Activated T-cell treated with anti-CD3 and anti-CD28 coated beads, Interleukin-2, amount 50 U/mL, for 4 hours (primary cell): Measurements from ENCODE around the gene KCNAB1. TPM values are rescaled to one million over a fixed set of nuclear protein-coding genes. Genes with fewer than 3 reads are reported as not detected.
"Not testable (repeated sequence)": the region's sequence is repeated elsewhere in the genome, so short reads cannot be mapped to it uniquely, and the experiment has no call there.

Source experiments
- ATAC-seq, 2 donors: fragments of 200-7000 bp; cut with Tn5 transposase; one replicate each; pipeline ENCODE4 v1.10.0; 2021
- DNase-seq: peaks from one replicate; pipeline ENCODE4 v3.0.0-alpha.2; 2020
- H3K27me3 Mint-ChIP-seq: one replicate; pipeline ENCODE4 v1.8.0; 2021; ENCODE audit warnings: low read depth, mixed read lengths
- H3K36me3 Mint-ChIP-seq: one replicate; pipeline ENCODE4 v1.8.0; 2022; ENCODE audit warnings: mixed read lengths; ENCODE audit not compliant: insufficient read depth
- H3K4me1 Mint-ChIP-seq: one replicate; pipeline ENCODE4 v1.8.0; 2021; ENCODE audit warnings: low read depth, mixed read lengths
- H3K4me3 Mint-ChIP-seq: one replicate; pipeline ENCODE4 v1.8.0; 2021; ENCODE audit warnings: mild to moderate bottlenecking, moderate library complexity, mixed read lengths
- H3K9me3 Mint-ChIP-seq: one replicate; pipeline ENCODE4 v1.8.0; 2021; ENCODE audit warnings: mixed read lengths
- total RNA-seq, 3 donors: library from RNA; stranded (reverse); gene quantifications; one replicate each; pipeline ENCODE4 v1.2.1, GENCODE V29; 2021

Gene KCNAB1
- total RNA-seq, 3 donors from 2014 or later: not detected

DNA sequence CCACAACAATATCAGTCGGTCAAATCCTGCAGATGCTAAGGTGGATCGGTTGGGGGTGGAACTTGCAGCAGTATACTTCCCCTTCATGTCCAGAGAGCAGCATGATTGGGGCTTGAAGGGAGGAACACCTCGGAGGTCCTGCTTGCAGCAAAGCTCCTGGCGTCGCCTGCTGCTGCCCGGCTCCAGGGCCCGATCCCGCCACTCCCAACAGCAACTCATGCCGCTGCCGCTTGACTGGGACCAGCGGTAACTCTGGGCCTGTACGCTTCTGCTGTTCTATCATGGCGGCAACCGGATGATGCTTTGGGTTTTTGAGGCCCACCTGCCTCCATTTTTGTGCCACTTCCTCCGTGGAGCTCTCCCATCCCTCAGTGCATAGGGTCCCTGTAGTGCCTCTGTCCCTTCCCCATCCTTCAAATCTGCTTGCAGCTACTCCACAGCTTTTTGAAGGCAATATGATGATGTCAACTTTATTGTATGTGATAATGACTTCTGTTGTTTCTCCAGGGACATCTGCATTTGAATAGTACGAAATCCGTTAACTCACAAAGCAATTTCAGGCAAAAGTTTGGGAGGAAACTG is 56.3 kb downstream of the KCNAB1 start:
- ATAC-seq (no peak), DNase-seq (no peak)
- Mint-ChIP-seq H3K4me1 (no peaks in the 10 kb centered on the region), H3K27me3 (peaks cover 3% of the 10 kb centered on the region), H3K36me3 (no peaks in the 10 kb centered on the region), H3K4me3 (no peak overlapping the region), H3K9me3 (no peaks in the 10 kb centered on the region)

DNA sequence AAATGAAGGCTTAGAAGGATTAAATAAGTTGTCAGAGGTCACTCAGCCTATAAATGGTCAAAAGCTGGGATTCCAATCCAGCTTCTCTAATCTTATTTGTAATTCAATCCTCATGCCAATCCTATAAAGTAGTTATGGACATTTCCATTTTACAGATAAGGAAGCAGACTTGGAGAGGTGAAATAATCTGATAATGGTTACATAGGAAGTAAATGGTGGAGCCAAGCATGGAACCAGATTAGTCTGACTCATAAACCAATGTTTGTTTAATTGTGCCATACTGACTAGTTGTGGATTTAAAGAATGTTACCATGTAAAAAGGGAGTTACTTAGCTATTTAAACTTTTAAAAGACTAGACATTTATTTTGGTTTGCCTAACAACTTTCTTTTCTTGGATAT is 59.7 kb downstream of the KCNAB1 start:
- H3K4me1 Mint-ChIP-seq: no peaks in the 10 kb centered on the region
- no peaks in the 10 kb centered on the region for H3K36me3 Mint-ChIP-seq
- no peak overlapping the region for H3K4me3 Mint-ChIP-seq
- DNase-seq (no peak), ATAC-seq (no peak)
- no peaks in the 10 kb centered on the region for H3K27me3 Mint-ChIP-seq
- H3K9me3 Mint-ChIP-seq: no peaks in the 10 kb centered on the region

DNA sequence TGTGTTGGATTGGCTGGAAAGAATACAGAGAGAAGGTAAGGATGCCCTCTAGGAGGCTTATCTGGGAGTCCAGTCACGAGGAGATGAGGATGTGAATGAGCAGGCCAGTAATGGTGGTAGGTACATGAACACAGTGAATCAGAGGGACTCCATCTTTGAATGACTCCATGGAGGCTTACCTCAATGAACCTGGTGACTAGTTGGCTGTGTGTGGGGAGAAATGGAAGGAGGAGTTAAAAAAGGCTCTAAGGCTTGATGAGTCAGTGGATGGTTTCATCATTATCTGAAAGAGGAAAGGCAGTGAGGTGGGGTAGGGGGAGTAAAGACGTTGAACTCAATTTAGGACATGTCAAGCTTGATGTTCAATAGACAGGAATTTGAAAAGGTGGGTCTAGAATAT is 61.1 kb downstream of the KCNAB1 start:
- ATAC-seq: peak; percentile 76 to 85
- H3K9me3 Mint-ChIP-seq: no peaks in the 10 kb centered on the region
- DNase-seq: no peak
- no peaks in the 10 kb centered on the region for H3K36me3 Mint-ChIP-seq
- H3K4me1 Mint-ChIP-seq: no peaks in the 10 kb centered on the region
- H3K27me3 Mint-ChIP-seq: peaks cover 2% of the 10 kb centered on the region
- no peak overlapping the region for H3K4me3 Mint-ChIP-seq

DNA sequence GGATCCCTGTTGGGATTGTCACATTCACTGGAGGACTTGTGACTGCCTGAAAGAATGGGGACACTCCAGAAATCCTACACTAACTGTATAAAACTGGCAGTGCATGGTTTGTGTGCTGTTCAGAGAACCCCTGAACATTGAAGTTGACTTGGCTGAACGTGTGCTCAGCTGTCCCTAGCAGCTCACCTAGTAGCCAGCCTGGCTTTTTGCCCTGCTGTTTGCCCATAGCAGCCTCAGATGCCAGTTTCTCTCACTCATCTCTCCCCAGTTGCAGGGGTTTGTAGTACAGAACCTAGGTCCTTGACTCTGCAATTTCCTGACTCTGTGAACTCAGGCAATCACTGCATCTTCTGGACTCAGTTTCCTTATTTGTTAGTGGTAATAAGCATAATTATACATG is 63.0 kb downstream of the KCNAB1 start:
- ATAC-seq (no peak), DNase-seq (no peak)
- Mint-ChIP-seq H3K36me3 (no peaks in the 10 kb centered on the region), H3K4me3 (no peak overlapping the region), H3K4me1 (no peaks in the 10 kb centered on the region), H3K9me3 (no peaks in the 10 kb centered on the region), H3K27me3 (peaks cover 2% of the 10 kb centered on the region)

DNA sequence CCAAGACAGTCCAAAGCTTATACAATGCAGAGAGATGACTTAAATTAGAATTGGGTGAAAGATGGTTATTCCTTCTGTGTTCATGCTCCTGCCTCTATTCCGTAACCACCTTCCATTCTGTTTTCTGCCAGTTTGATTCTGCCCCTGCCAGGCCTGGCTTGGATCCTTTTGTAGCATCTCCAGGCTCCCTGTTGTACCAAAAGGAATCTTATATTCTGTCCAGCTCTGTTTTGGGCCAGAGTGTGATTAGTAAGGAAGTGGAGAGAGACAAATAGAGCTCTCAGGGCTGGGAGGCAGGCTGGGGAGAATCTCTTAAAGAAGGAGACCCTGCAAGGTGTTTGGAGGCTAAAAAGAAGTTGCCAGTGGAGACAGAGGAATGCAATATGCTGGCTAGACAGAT is 63.8 kb downstream of the KCNAB1 start:
- Mint-ChIP-seq H3K9me3 (no peaks in the 10 kb centered on the region), H3K36me3 (no peaks in the 10 kb centered on the region), H3K27me3 (peaks cover 2% of the 10 kb centered on the region), H3K4me1 (no peaks in the 10 kb centered on the region), H3K4me3 (no peak overlapping the region)
- ATAC-seq (no peak), DNase-seq (no peak)

DNA sequence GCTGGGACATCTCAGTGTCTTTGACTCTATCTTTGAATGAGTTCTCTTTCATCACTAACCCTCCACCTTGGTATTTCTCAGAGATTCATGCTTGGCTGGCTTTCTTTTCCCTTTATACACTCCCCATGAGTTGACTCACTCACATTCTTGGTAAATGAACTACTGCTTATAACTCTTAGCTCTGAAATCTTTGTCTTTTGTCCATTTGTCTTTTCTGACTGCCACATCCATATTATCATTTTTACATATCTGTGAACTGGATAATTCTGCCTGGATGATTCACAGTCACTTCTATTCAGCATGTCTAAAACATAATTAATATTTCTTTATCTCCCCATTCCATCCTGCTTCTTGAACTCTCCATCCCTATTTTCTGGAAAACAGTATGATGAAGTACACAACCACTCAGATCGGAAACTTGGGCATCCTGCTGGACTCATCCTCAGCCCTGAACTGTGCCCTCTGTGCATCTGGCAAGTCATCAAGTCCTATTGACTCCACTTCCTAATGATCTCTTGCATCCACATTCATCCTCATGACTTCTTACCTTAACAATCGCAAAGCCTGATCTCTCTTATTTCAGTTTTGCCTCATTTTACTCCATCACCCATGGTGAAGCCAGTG is 66.9 kb downstream of the KCNAB1 start:
- no peaks in the 10 kb centered on the region for H3K4me1 Mint-ChIP-seq
- H3K36me3 Mint-ChIP-seq: no peaks in the 10 kb centered on the region
- no peak overlapping the region for H3K4me3 Mint-ChIP-seq
- DNase-seq (no peak), ATAC-seq (no peak)
- peaks cover 2% of the 10 kb centered on the region for H3K27me3 Mint-ChIP-seq
- H3K9me3 Mint-ChIP-seq: no peaks in the 10 kb centered on the region

DNA sequence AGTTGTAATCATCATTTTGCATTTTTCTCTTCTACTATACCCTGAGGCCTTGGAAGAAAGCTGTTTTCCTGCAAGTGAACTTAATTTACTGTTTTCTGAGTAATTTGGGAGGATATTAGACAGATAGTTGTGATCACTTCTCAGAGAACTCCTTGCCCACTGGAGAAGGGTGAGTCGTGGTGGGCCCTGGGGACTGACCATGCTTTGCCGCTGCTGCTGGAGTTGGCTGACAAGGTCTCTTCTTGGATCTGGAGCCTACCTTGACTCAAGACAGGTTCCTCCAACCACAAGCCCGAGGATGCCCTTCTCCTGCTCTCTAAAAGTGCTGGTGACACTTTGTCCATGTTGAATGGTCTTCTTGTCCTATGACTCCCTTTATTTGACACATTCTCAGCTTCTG is 68.4 kb downstream of the KCNAB1 start:
- no peak overlapping the region for H3K4me3 Mint-ChIP-seq
- no peak for ATAC-seq
- H3K9me3 Mint-ChIP-seq: no peaks in the 10 kb centered on the region

DNA sequence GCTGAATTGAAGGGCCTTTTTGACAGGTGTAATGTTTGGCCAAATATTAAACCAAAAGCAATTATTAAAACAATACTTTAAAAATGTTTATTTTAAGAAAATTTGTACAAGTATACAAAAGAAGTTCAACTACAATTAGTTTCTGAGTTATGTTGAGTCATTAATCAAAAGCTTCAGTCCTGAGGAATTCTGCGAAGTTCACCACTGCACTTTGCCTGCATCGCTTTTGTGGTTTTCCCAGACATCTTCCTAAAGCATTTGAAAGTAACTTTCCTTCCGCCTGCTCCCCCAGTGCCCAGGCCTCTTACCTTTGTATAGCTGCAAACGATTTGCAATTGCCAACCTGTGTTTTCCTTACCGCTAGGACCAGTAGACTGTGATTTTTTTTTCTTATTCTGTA is 69.5 kb downstream of the KCNAB1 start:
- Mint-ChIP-seq H3K27me3 (peaks cover 2% of the 10 kb centered on the region), H3K4me1 (no peaks in the 10 kb centered on the region), H3K4me3 (no peak overlapping the region), H3K36me3 (no peaks in the 10 kb centered on the region), H3K9me3 (no peaks in the 10 kb centered on the region)
- DNase-seq: no peak
- no peak for ATAC-seq

More for the DNA sequence above, 68.4 kb downstream of the KCNAB1 start:
- peaks cover 2% of the 10 kb centered on the region for H3K27me3 Mint-ChIP-seq
- H3K4me1 Mint-ChIP-seq: no peaks in the 10 kb centered on the region
- DNase-seq: no peak
- H3K36me3 Mint-ChIP-seq: no peaks in the 10 kb centered on the region

DNA sequence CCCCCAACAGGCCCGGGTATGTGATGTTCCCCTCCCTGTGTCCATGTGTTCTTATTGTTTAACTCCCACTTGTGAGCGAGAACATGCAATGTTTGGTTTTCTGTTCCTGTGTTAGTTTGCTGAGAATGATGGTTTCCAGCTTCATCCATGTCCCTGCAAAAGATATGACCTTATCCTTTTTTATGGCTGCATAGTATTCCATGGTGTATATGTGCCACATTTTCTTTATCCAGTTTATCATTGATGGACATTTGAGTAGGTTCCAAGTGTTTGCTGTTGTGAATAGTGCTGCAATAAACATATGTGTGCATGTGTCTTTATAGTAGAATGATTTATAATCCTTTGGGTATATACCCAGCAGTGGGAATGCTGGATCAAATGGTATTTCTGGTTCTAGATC is 74.6 kb downstream of the KCNAB1 start:
- not testable (repeated sequence) for H3K4me1 Mint-ChIP-seq, H3K4me3 Mint-ChIP-seq, DNase-seq, H3K9me3 Mint-ChIP-seq, H3K36me3 Mint-ChIP-seq, ATAC-seq, H3K27me3 Mint-ChIP-seq

DNA sequence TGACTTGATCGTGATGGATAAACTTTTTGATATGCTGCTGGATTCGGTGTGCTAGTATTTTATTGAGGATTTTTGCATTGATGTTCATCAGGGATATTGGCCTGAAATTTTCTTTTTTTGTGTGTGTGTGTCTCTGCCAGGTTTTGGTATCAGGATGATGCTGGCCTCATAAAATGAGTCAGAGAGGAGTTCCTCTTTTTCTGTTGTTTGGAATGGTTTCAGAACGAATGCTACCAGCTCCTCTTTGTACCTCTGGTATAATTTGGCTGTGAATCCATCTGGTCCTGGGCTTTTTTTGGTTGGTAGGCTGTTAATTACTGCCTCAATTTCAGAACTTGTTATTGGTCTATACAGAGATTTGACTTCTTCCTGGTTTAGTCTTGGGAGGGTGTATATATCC is 76.8 kb downstream of the KCNAB1 start:
- H3K4me1 Mint-ChIP-seq, H3K9me3 Mint-ChIP-seq, DNase-seq, ATAC-seq, H3K4me3 Mint-ChIP-seq, H3K36me3 Mint-ChIP-seq: not testable (repeated sequence)
- H3K27me3 Mint-ChIP-seq: peaks cover 18% of the 10 kb centered on the region

DNA sequence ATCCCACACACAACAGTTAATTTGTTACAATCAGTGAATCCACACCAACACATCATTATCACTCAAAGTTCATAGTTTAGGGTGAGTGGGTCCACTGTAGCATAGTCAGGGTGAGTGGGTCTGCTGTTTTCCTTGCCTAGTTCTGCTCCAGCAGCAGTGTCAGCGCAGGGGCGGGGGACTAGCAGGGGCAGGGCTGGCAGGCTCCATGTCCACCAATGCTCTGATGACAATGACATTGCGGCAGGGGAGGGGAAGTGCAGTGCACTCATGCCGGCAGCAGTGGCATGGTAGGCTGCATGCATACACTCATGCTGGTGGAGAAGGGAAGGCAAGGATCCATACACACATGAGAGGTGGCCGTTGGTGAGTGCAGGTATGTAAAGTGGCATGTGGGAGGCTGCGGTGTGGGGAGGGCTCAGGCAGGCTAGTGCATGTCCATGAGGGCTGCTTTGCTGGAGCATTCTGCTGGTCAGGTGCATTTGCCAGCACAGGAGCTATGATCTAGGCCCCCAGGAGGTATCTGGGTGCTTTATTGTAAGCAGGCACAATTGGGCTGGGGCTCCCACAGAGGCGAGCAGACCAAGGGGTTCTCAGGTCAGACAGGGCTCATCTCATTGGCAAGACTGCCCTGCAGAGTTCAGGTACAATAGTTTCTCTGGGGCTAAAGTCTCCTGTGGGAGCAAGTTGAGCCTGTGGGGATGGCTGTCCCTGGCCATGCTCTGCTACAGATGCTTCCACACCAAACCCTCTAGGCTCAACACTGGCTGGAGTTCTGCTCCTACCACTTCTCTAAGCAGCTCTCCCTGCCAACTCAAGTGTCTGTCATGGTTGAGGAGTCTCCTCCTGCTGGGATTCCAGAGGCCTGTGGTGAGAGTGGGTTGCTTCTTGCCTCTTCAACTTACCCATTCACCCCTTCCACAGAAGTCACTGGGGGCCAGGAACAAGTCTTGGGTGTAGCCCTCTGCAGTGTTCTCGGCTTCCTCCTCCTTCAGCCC is 81.3 kb downstream of the KCNAB1 start:
- Mint-ChIP-seq H3K9me3 (no peaks in the 10 kb centered on the region), H3K27me3 (peaks cover 25% of the 10 kb centered on the region), H3K36me3 (no peaks in the 10 kb centered on the region), H3K4me3 (no peak overlapping the region), H3K4me1 (no peaks in the 10 kb centered on the region)
- DNase-seq (no peak), ATAC-seq (no peak)

DNA sequence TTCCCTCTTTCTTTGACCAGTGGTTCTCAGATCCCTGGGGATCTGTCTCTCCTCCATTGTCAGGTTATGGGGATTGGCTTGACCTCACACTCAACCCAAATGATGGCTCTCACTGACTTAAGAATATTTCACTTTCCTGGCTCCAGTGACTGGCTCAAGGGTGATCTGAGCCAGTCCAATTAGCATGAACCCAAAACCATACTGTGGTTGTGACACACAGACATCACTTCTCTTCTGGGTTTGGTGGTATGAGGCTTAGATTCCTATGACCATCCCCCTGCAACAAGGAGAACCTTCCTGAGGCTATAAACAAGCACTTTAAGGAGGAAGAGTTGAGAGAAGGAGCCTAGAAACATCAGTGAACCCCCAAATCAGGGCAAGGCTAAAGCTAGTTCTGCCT is 85.8 kb downstream of the KCNAB1 start:
- H3K4me1 Mint-ChIP-seq: no peaks in the 10 kb centered on the region
- H3K9me3 Mint-ChIP-seq: no peaks in the 10 kb centered on the region
- no peak overlapping the region for H3K4me3 Mint-ChIP-seq
- ATAC-seq (no peak), DNase-seq (no peak)
- H3K36me3 Mint-ChIP-seq: no peaks in the 10 kb centered on the region
- H3K27me3 Mint-ChIP-seq: peaks cover 18% of the 10 kb centered on the region

DNA sequence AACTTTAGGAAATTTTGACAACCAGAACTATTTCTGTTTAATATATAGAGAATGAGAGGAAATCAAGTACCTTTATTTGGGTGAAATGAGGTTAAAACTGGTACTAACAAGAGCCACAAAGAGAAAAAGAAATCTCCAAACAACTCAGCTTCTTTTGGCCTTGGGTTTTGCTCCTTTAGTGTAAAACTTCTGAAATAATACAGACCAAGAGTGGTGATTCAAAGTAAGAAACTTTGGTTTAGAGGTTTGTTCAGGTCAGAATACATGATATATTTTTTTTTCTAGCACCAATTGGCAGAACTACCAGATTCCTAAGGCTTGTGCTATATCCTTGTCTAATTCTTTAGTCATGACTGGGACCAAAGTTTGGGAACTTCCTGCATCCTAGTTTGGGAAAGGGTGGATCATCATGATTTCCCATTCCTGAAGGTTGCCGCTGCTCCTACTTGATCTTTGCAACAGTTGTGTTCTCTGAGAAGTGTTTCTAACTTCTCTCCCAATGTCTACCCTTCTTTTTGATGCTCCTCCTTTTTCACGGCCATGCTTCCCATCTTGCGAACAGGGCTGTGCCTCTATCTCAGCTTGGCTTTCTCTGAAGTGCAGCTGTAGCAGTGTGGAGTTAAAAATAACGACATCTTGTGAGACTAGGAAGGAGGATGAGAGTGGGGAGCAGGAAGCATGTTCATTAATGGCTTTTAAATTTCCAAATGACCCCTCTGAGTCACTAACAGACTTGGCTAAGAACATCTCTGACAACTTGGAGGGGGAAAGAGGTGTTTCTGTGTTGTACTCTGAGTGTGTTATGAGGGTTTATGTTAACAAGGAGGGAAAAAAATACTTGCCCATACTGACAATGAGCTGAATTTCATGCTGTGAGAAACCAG is 87.7 kb downstream of the KCNAB1 start:
- ATAC-seq (no peak), DNase-seq (no peak)
- no peaks in the 10 kb centered on the region for H3K36me3 Mint-ChIP-seq

More for the DNA sequence above, 87.7 kb downstream of the KCNAB1 start:
- H3K4me3 Mint-ChIP-seq: no peak overlapping the region
- no peaks in the 10 kb centered on the region for H3K9me3 Mint-ChIP-seq
- H3K27me3 Mint-ChIP-seq: peaks cover 16% of the 10 kb centered on the region
- no peaks in the 10 kb centered on the region for H3K4me1 Mint-ChIP-seq
